GM12875 (cell line): ENCODE measurements around the gene CRIP2.

Experiments used
- H3K4me3 ChIP-seq: one replicate; pipeline ENCODE4 v1.5.1; 2011; ENCODE audit warnings: low read depth, low read length, control low read depth
- TF ChIP-seq, protein P1 (sequence below): IDR thresholded peaks from 2 replicates; pipeline ENCODE4 v1.5.1; 2011; ENCODE audit warnings: low read depth, mild to moderate bottlenecking, control low read depth, inconsistent platforms, low read length, moderate library complexity, borderline replicate concordance; ENCODE audit not compliant: insufficient read depth

CRIP2 gene

DNA sequence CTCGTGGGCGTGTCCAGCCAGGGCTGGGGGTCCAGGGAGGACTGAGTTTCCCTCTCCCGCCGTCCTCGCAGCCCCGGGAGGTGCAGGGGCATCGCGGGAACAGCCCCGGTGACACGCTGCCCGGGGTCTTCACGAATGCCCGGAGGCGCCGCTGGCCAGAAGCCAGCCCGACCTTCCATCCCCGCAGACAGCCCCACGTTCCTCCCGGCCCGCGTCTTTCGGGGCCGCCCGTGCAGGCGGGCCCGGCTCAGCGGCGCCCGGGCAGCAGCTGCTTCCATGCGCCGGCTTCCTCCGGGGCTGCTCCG, 15.6 kb downstream of the CRIP2 start:
- H3K4me3 ChIP-seq = peak overlapping the region; percentile 78
- TF ChIP-seq, protein P1, sequence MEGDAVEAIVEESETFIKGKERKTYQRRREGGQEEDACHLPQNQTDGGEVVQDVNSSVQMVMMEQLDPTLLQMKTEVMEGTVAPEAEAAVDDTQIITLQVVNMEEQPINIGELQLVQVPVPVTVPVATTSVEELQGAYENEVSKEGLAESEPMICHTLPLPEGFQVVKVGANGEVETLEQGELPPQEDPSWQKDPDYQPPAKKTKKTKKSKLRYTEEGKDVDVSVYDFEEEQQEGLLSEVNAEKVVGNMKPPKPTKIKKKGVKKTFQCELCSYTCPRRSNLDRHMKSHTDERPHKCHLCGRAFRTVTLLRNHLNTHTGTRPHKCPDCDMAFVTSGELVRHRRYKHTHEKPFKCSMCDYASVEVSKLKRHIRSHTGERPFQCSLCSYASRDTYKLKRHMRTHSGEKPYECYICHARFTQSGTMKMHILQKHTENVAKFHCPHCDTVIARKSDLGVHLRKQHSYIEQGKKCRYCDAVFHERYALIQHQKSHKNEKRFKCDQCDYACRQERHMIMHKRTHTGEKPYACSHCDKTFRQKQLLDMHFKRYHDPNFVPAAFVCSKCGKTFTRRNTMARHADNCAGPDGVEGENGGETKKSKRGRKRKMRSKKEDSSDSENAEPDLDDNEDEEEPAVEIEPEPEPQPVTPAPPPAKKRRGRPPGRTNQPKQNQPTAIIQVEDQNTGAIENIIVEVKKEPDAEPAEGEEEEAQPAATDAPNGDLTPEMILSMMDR = no peak

DNA sequence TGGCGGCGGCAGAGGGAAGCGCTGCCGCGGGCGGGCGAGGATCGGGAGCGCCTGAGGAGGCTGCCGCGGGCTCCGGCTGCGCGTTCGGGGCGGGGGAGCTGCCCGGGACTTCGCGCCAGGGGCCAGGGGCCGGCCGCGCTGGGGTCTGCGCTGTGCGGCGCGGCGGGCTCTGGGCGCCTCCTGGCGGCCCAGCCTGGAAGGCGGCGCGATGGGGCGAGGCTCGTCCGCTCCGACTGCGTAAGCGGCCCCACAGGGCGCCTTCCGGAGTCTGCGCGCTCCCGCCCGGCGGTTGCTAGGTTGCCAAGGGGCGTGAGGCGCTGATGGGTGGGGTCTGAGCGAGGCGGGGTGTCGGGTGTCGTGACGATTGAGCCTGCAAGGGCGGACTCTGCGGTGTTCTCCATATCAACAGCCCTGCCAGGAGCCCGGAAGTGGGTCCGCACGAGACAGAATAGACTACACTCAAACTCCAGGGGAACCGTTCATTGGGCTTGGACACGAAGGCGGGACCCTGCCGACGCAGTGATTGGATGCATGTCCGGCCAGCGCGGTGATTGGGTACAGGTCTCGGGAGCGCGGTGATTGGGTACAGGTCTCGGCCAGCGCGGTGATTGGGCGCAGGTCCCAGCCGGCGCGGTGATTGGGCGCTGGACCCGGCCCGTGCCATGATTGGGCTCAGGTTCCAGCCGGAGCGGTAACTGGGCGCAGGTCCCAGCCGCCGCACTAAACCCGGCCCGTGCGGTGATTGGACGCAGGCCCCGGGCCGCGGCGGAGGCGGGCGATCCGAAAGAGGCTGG, 16.1 kb downstream of the CRIP2 start, which contains the start of gene TEDC1:
TSS of gene TEDC1 (plus strand) at position 675 of the 794 bp plus-strand sequence. CDS start 130 bp downstream, outside the sequence.
- H3K4me3 ChIP-seq = peak within 1 kb of the TSS; percentile 97
- TF ChIP-seq, protein P1 = peak; percentile 93

DNA sequence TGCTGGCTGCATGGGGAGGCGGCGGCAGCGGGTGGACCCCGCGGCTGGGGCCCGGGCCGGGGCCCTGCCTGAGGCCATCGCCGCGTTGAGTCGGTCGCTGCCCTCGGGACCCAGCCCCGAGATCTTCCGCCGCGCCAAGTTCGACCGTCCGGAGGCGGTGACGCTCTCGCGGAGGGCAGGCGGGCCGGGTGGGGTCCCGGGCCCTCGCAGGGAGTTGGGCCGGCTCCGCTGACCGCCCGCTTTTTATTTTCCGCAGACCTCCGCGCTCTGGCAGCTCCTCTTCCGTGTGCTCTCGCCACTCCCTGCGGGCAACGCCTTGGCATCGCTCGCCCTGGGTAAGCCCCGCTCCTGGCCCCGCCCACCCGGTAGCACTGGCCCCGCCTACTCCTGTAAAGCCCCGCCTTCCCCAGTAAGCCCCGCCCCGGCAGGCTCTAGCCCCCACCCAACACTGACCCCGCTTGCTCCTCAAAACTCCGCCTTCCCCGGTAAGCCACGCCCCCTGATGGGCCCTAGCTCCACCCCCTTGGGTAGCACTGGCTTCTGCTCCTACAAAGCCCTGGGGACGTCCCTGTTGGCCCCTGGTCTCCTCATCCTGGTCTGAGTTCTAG, 16.8 kb downstream of the CRIP2 start:
- TF ChIP-seq, protein P1 = no peak

DNA sequence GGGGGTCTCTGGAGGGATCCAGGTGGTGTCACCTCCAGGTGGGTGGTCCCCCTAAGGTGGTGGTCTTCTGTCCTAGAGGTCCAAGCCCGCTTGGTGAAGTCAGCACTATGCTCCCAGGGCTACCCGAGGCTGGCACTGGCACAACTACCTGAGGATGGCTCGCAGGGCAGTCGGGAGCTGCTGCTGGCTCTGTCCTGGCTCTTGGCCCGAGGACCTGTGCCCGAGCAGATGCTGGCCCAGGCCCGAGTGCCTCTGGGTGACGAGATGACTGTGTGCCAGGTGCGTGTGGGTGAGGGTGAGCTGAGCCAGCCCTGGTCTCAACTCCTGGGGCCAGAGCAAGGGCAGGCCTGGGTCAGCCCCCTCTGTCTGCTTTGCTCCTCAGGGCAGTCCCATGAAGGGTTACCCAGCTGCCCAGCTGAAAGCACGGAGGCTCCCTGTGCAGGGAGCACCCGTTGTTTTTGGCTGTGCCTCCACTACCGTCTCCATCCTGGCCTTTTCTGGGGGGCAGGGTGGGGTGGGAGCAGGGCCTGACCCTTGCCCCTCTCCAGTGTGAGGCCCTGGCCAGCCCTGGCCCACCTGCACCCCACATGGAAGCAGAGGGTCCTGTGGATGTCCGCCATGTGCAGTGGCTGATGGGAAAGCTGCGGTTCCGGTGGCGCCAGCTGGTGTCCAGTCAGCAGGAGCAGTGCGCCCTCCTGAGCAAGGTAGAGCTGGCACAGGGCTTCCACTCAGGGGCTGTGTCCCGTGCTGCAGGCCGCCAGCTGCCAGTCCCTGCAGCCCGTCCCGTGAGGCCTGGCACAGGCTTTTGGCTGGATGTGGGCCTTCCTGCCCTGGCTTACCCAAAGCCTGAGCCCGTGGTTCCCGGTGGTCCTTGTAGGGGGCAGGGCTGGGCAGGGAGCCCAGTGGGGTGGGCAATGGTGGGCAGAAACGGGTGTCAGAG, 17.7 kb downstream of the CRIP2 start:
- peak overlapping the region; percentile 97 for H3K4me3 ChIP-seq
- TF ChIP-seq, protein P1 = no peak

More for the DNA sequence above, 16.8 kb downstream of the CRIP2 start:
- H3K4me3 ChIP-seq = peak overlapping the region; percentile 97

DNA sequence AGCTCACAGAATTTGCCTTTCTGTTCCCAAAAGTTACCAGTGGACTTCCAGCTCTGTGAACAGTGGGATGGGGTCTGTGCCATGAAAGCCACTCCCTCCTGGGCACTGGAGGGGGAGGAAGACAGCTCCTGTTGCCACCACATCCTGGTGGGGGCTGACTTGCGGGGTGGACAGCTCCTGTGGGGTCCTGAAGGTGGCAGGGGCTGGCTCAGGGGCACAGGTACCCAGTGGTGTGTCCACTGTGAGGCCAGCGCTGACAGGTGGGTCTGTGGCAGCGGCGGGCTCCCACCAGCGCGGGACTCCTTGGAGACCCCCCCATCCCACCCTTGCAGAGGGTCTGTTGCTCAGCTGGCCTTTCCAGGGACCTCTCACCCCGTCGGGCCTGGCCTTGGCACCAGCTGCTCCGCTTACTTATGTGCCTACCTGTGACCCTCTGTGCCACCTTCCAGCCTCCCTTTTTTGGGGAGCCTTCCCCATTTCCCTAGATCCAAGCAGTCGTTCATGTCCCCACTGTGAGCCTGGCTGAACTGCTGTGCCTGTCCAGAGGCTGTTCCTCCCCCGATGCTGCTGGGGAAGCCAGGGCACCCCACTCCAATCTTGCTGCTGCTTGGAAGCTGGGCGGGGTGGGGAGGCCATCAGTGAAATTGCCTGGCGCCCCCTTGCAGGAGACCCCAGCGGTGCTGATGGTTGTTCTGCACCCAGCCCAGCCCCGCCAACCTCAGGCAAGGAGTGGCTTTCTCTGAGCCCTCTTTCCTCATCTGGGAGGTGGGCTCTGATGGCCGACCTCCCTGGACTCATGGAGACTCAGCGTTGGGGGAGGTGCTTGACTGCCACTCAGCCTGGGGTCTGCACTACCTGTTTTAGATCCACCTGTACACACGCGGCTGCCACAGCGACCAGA, 18.6 kb downstream of the CRIP2 start:
- TF ChIP-seq, protein P1 = no peak
- no peak overlapping the region for H3K4me3 ChIP-seq

DNA sequence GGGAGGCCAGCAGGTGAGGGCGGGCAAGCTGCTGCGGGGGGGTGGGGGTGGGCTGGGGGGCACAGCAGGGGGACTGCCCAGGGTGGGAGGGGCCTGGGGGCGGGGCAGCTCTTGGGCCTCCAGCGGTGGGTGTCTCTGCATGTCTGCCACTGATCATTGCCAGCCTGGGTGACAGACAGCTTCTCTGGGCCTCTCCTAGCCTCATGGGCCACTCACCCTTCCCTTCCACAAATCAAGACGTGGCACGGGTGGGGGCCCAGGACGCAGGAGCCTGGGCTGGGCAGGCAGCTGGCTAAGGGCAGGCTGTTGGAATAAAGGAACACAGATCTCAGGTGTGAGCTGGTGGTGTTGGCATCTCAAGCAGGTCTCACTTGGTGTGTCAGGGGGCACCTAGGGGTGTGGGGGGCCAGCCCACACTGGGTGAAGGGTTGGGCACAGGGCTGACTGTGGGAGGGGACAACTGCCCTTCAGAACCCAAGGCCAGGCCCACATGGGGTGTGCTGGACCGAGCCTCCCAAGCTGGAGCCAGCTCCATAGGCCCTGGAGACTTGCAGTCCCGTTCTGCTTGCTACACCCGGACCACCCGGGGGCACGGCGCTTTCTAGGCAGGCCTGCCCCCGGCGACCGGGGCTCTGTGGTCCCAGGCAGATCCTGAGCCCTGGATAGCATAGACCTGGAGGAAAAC, 19.4 kb downstream of the CRIP2 start:
- no peak overlapping the region for H3K4me3 ChIP-seq
- TF ChIP-seq, protein P1 = no peak
